ENCODE measurements around the gene ITIH4.

DNA sequence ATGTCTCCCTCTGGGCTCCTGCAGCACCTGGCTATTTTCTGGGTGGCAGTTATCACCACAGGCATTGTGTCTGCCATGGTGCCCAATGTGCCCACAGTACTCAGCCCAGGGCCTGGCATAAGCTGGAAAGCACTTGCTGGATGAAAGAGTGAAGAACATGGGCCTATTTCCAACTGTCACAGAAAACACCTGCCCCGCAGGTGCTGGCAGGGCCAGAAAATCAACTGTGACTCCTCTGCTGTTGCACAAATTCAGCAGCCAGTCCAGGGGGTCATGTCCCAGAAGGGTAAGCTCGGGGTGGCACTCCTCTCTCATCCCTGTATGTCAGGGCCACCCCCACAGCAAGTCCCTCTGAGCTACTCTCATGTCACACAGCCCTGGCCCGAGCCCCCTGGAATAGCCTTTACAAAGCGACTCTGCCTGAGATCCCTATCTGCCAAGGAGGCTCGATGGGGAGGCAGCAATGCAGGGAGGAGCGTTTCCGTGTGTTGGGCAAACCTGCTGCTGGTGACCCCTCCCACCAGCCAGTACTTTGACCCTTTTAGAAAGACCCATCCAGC, 18.9 kb downstream of the ITIH4 start:
- TF ChIP-seq, protein P1, sequence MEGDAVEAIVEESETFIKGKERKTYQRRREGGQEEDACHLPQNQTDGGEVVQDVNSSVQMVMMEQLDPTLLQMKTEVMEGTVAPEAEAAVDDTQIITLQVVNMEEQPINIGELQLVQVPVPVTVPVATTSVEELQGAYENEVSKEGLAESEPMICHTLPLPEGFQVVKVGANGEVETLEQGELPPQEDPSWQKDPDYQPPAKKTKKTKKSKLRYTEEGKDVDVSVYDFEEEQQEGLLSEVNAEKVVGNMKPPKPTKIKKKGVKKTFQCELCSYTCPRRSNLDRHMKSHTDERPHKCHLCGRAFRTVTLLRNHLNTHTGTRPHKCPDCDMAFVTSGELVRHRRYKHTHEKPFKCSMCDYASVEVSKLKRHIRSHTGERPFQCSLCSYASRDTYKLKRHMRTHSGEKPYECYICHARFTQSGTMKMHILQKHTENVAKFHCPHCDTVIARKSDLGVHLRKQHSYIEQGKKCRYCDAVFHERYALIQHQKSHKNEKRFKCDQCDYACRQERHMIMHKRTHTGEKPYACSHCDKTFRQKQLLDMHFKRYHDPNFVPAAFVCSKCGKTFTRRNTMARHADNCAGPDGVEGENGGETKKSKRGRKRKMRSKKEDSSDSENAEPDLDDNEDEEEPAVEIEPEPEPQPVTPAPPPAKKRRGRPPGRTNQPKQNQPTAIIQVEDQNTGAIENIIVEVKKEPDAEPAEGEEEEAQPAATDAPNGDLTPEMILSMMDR (IDR thresholded peaks at IDR 0.05), result no peak
- no peak for TF ChIP-seq POLR2AphosphoS5 (IDR thresholded peaks at IDR 0.05; ENCODE audit: low read depth, low read length)
- no peak for TF ChIP-seq TCF7L2 (IDR thresholded peaks at IDR 0.05; ENCODE audit: low read depth, low read length)
- no peak for TF ChIP-seq SIN3A (IDR thresholded peaks at IDR 0.05; ENCODE audit: borderline replicate concordance, insufficient read depth, low read depth, low read length)
